Measurements from ENCODE around the gene MAP3K1.

MAP3K1 gene

GRCh38 chr5:56909294-56910209, 94.2 kb downstream of the MAP3K1 start, which contains the start of gene SETD9:
SETD9 (plus strand) TSS chr5:56909596; CDS start chr5:56909646, 50 bp downstream.
- peak; percentile 83 to 87 for DNase-seq

GRCh38 chr5:56910210-56910965, 95.0 kb downstream of the MAP3K1 start:
- no peak for DNase-seq

- DNase-seq, result no peak
Observed at GRCh38 chr5:56913766-56914165, 98.4 kb downstream of the MAP3K1 start.

- DNase-seq, result no peak
Observed at GRCh38 chr5:56914678-56915077, 99.3 kb downstream of the MAP3K1 start.

GRCh38 chr5:56917534-56917933, 102.2 kb downstream of the MAP3K1 start:
- no peak for DNase-seq

- no peak for DNase-seq
Observed at GRCh38 chr5:56918054-56918453, 102.7 kb downstream of the MAP3K1 start.

GRCh38 chr5:56919942-56920662, 104.8 kb downstream of the MAP3K1 start:
- no peak for DNase-seq

- DNase-seq, result no peak
Observed at GRCh38 chr5:56922922-56923321, 107.6 kb downstream of the MAP3K1 start.

- no peak for DNase-seq
Observed at GRCh38 chr5:56934325-56934724, 119.0 kb downstream of the MAP3K1 start.

GRCh38 chr5:56938858-56939257, 123.5 kb downstream of the MAP3K1 start:
- DNase-seq, result no peak

- no peak for DNase-seq
Observed at GRCh38 chr5:56941981-56942380, 126.6 kb downstream of the MAP3K1 start.
